ENCODE measurements around the gene ANXA3.

DNA sequence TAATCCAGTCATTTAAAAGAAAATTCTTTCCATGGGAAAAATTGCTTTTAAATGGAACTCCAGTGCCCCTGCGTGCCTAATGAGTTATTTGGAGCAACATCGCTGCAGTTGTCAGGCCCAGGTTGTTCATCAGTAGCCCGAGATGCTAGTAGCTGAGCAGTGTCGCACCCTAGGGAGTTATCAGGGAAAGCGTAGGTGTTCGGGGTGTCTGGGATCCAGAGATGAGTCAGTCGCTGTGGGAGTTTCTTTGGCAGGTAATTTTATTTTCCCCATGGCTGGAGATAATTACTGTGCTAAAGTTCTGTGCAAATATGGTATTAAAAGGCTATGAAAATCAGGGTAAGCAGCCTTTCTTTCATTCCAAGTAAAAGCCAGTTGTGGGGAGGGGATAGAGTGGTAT lies 49.4 kb downstream of the ANXA3 start:
- TF ChIP-seq, protein P1, sequence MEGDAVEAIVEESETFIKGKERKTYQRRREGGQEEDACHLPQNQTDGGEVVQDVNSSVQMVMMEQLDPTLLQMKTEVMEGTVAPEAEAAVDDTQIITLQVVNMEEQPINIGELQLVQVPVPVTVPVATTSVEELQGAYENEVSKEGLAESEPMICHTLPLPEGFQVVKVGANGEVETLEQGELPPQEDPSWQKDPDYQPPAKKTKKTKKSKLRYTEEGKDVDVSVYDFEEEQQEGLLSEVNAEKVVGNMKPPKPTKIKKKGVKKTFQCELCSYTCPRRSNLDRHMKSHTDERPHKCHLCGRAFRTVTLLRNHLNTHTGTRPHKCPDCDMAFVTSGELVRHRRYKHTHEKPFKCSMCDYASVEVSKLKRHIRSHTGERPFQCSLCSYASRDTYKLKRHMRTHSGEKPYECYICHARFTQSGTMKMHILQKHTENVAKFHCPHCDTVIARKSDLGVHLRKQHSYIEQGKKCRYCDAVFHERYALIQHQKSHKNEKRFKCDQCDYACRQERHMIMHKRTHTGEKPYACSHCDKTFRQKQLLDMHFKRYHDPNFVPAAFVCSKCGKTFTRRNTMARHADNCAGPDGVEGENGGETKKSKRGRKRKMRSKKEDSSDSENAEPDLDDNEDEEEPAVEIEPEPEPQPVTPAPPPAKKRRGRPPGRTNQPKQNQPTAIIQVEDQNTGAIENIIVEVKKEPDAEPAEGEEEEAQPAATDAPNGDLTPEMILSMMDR (IDR thresholded peaks at IDR 0.05; ENCODE audit: insufficient read depth, low read depth, low read length), result no peak
- TF ChIP-seq EZH2 (IDR thresholded peaks at IDR 0.05; ENCODE audit: insufficient read depth, low read length), result no peak
